Measurements from ENCODE around the gene AHCYL2. TPM values are rescaled to one million over a fixed set of nuclear protein-coding genes. Genes with fewer than 3 reads are reported as not detected.
A peak's percentile ranks its signal among the peaks of the same experiment; 100 is the strongest.
"Not testable (repeated sequence)": the region's sequence is repeated elsewhere in the genome, so short reads cannot be mapped to it uniquely, and the experiment has no call there.

AHCYL2 gene
- polyA plus RNA-seq, 2 donors: 3.8 to 5.5 TPM

DNA sequence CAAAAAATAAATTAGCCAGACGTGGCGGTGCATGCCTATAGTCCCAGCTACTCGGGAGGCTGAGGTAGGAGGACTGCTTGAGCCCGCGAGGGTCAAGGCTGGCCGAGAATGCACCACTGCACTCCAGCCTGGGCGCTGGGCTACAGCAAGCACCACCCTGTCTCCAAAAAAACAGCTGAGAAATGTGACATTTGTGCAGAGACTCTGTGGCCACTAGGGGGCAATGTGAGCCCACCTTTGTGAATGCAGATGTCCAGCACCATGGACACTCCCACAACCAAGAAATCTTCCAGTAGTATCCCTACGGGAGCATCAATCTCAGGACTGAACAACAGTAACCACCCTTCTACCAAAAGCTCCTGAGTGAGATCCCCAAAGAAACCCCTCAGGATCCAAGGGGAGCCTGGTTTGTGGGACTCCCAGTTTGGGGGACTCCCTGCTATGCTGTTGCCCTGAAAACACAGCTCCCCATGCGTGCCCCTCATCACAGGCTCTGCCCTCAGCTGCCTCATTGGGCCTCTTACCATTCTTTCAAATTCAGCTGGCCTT, 6.2 kb upstream of the AHCYL2 start:
- H3K9me3 ChIP-seq (ENCODE audit: control insufficient read depth in 2 of 2, insufficient read depth in 1 of 2, low read depth in 1 of 2, low read length in 1 of 2): no peaks in the 10 kb centered on the region
- H3K4me3 ChIP-seq (ENCODE audit: low read depth in 1 of 2, low read length in 2 of 2): no peak overlapping the region
- no peak overlapping the region for H3K27ac ChIP-seq (ENCODE audit: low read depth in 2 of 2, low read length in 1 of 2)
- WGBS, 2 donors: 14% methylated on average over 9 of the region's 9 CpGs
- H3K36me3 ChIP-seq (ENCODE audit: control insufficient read depth in 2 of 2, insufficient read depth in 2 of 2, low read length in 1 of 2): no peaks in the 10 kb centered on the region
- no peaks in the 10 kb centered on the region for H3K27me3 ChIP-seq (ENCODE audit: control insufficient read depth in 1 of 2, insufficient read depth in 2 of 2, low read length in 2 of 2)
- no peaks in the 10 kb centered on the region for H3K4me1 ChIP-seq (ENCODE audit: control insufficient read depth in 2 of 2, insufficient read depth in 2 of 2, low read length in 1 of 2)

DNA sequence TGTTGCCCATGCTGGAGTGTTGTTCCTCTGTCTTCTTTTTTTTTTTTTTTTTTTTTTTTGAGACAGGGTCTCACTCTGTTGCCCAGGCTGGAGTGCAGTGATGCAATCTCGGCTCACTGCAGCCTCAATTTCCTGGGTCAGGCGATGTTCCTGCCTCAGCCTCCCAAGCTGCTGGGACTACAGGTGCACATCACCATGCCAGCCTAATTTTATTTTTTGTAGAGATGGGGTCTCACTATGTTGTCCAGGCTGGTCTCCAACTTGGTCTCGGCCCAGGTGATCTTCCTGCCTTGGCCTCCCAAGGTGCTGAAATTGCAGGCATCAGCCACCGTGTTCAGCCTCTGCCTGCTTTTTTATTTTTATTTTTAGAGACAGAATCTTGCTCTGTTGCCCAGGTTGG, 5.7 kb upstream of the AHCYL2 start:
- H3K27ac ChIP-seq (ENCODE audit: low read depth in 2 of 2, low read length in 1 of 2); H3K36me3 ChIP-seq (ENCODE audit: control insufficient read depth in 2 of 2, insufficient read depth in 2 of 2, low read length in 1 of 2); H3K4me1 ChIP-seq (ENCODE audit: control insufficient read depth in 2 of 2, insufficient read depth in 2 of 2, low read length in 1 of 2); H3K4me3 ChIP-seq (ENCODE audit: low read depth in 1 of 2, low read length in 2 of 2); H3K9me3 ChIP-seq (ENCODE audit: control insufficient read depth in 2 of 2, insufficient read depth in 1 of 2, low read depth in 1 of 2, low read length in 1 of 2); H3K27me3 ChIP-seq (ENCODE audit: control insufficient read depth in 1 of 2, insufficient read depth in 2 of 2, low read length in 2 of 2): not testable (repeated sequence)
- 91 to 93% methylated on average over 4 of the region's 4 CpGs for WGBS, 2 donors

DNA sequence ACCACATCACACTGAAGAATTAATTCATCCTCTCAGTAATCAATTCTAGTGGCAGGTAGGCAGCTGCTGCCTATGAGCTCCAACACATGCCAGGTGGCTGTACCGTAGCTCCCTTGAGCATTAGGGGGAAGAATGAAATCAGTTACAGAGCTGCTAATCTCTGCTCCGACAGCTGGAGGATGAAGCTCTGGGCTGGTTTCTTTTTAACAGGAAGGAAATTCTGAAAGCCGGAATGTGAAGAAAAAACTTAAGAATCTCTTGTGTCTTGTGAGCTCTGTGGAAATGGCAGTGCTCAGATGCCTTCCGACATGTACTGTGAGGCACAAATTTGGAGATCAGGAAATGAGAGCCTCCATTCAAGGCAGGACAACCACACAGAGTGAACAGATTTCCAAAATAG, 2.8 kb upstream of the AHCYL2 start:
- Histone ChIP-seq H3K4me3 (ENCODE audit: low read depth in 1 of 2, low read length in 2 of 2) (no peak overlapping the region), H3K9me3 (ENCODE audit: control insufficient read depth in 2 of 2, insufficient read depth in 1 of 2, low read depth in 1 of 2, low read length in 1 of 2) (no peaks in the 10 kb centered on the region), H3K27me3 (ENCODE audit: control insufficient read depth in 1 of 2, insufficient read depth in 2 of 2, low read length in 2 of 2) (no peaks in the 10 kb centered on the region), H3K27ac (ENCODE audit: low read depth in 2 of 2, low read length in 1 of 2) (no peak overlapping the region), H3K36me3 (ENCODE audit: control insufficient read depth in 2 of 2, insufficient read depth in 2 of 2, low read length in 1 of 2) (no peaks in the 10 kb centered on the region), H3K4me1 (ENCODE audit: control insufficient read depth in 2 of 2, insufficient read depth in 2 of 2, low read length in 1 of 2) (no peaks in the 10 kb centered on the region)
- WGBS, 2 donors: 34 to 52% methylated on average over 4 of the region's 4 CpGs

DNA sequence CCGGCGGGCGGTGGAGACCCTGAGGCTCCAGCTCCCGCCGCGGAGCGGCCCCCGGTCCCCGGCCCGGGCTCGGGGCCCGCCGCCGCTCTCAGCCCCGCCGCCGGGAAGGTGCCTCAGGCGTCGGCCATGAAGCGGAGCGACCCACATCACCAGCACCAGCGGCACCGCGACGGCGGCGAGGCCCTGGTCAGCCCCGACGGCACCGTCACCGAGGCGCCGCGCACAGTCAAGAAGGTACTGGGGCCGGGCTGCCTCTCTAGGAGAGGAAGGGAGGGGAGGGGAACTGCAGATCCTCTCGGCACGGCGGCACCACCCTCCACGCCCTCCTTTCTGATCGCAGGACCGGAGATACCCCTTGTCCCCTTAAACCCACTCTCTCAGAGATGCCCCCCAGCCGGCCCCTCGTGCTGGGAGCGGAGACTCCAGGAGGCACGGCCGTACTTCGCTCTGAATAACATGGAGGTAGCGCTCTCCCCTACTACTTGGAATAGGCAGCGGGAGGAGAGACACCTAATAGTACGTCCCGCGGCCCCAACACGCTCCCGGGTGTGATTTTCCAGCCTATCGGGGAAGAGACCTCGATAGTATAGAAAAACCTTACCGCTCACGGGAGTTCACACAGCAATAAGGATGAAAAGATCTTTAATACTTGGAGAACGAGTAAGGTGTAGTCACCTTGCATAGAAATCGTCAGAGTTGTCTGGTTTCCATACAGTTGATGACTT, 538 bp downstream of the AHCYL2 start:
- no peaks in the 10 kb centered on the region for H3K27me3 ChIP-seq (ENCODE audit: control insufficient read depth in 1 of 2, insufficient read depth in 2 of 2, low read length in 2 of 2)

DNA sequence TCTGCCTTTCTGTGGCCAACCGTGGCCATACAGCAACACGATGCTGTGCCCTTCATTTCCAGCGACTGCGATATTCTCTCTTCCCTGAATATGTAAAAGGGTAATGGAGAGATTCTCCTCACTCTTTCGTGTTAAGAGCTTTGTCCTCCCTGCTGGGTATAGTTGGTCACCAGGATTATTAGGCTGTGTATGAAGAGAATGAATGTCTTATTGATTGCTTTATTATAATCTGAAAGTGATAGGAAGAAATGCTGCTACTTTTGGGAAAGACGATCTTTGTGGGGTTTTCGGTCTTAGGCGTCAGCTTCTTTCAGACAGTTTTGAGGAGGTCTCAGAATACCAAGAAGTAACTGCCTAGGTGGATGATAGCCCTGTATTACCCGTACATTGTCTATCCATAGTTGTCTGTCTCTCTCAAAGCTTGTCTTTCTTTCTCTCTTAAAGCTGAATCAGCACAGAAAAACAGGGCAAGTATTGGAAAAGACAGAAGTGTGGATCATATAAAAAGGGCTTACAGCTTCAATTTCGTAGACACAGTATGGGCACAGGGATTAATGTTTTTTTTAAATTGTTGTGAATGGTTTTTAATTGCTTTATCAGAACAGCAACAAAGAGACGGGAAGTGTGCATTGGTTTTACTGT, 1.2 kb downstream of the AHCYL2 start:
- H3K27ac ChIP-seq (ENCODE audit: low read depth in 2 of 2, low read length in 1 of 2): peak overlapping the region in 1 of 2 donors; percentile 92
- no peaks in the 10 kb centered on the region for H3K4me1 ChIP-seq (ENCODE audit: control insufficient read depth in 2 of 2, insufficient read depth in 2 of 2, low read length in 1 of 2)
- peak overlapping the region; percentile 86 to 88 for H3K4me3 ChIP-seq (ENCODE audit: low read depth in 1 of 2, low read length in 2 of 2)

More for the DNA sequence above, 538 bp downstream of the AHCYL2 start:
- peak overlapping the region; percentile 86 to 88 for H3K4me3 ChIP-seq (ENCODE audit: low read depth in 1 of 2, low read length in 2 of 2)
- no peaks in the 10 kb centered on the region for H3K9me3 ChIP-seq (ENCODE audit: control insufficient read depth in 2 of 2, insufficient read depth in 1 of 2, low read depth in 1 of 2, low read length in 1 of 2)
- H3K27ac ChIP-seq (ENCODE audit: low read depth in 2 of 2, low read length in 1 of 2): peak overlapping the region; percentile 84 to 92
- WGBS, 2 donors: 1% methylated on average over 45 to 60 of the region's 60 CpGs
- no peaks in the 10 kb centered on the region for H3K36me3 ChIP-seq (ENCODE audit: control insufficient read depth in 2 of 2, insufficient read depth in 2 of 2, low read length in 1 of 2)
- H3K4me1 ChIP-seq (ENCODE audit: control insufficient read depth in 2 of 2, insufficient read depth in 2 of 2, low read length in 1 of 2): no peaks in the 10 kb centered on the region

DNA sequence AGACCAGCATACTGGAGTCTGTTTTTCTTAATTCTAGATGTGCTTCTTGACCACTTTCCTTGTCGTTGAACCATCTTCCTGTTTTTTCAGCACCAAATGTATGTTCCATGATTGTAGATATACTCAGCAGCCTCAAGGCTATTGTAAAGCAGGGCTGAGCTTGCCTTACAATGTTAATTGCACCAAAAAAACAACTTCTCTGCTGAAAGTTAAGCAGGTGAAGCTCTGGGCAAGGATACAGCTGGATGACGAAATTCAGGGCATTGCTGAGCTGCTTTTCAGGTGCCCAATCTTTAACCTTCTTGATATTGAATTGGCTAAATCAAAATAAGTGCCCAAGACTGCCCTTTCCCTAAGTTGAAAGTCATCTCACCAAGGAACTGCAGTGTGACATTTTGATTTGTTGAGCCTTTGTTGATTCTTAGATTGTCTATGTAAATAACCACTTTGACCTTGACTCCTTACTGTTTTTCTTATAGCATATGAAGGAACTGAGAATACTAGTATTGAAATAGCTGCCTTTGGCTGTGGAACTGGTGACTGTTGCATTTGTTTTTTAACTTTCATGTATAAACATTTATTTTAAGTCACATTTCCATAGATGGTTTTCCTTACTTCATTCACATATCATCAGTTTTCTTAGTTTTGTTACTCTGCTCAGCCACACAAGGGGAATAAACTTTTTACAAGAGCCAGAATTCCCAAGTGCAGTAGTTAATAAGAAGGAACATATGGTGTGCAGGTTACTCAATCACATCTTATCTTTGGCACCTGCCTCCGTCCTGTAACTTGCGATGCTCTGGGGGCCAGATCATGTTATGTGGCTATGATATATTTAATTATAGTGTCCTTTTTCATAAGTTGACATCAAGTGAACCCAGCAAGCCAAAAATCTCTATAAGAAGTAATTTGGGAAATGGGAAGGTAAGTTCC, 3.1 kb downstream of the AHCYL2 start:
- Histone ChIP-seq H3K36me3 (ENCODE audit: control insufficient read depth in 2 of 2, insufficient read depth in 2 of 2, low read length in 1 of 2) (no peaks in the 10 kb centered on the region), H3K4me1 (ENCODE audit: control insufficient read depth in 2 of 2, insufficient read depth in 2 of 2, low read length in 1 of 2) (no peaks in the 10 kb centered on the region), H3K27me3 (ENCODE audit: control insufficient read depth in 1 of 2, insufficient read depth in 2 of 2, low read length in 2 of 2) (no peaks in the 10 kb centered on the region), H3K4me3 (ENCODE audit: low read depth in 1 of 2, low read length in 2 of 2) (no peak overlapping the region), H3K9me3 (ENCODE audit: control insufficient read depth in 2 of 2, insufficient read depth in 1 of 2, low read depth in 1 of 2, low read length in 1 of 2) (no peaks in the 10 kb centered on the region), H3K27ac (ENCODE audit: low read depth in 2 of 2, low read length in 1 of 2) (no peak overlapping the region)
- WGBS, 2 donors: 56 to 68% methylated on average over 4 of the region's 4 CpGs

More for the DNA sequence above, 1.2 kb downstream of the AHCYL2 start:
- Histone ChIP-seq H3K9me3 (ENCODE audit: control insufficient read depth in 2 of 2, insufficient read depth in 1 of 2, low read depth in 1 of 2, low read length in 1 of 2) (no peaks in the 10 kb centered on the region), H3K27me3 (ENCODE audit: control insufficient read depth in 1 of 2, insufficient read depth in 2 of 2, low read length in 2 of 2) (no peaks in the 10 kb centered on the region), H3K36me3 (ENCODE audit: control insufficient read depth in 2 of 2, insufficient read depth in 2 of 2, low read length in 1 of 2) (no peaks in the 10 kb centered on the region)
- 16 to 19% methylated on average over 11 of the region's 11 CpGs for WGBS, 2 donors

DNA sequence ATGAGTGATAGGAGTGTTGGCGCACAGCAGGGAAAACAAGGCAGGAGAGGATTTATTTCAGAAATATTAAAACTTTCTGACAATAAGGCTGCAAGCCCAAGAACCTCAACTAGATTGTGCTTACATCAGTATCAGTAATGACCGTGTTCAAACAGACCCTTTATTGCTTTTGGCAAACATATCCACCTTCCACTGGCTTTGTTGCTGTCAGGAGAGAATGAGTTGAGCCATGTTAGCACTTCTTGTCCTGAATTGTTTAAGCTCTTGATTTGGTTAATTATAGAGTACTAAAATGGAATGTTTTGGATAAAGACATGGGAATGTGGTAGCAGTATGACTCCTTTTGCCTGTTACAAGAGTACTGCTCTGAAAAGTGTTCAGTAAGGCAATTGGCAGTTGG, 3.8 kb downstream of the AHCYL2 start:
- WGBS, 2 donors: 60 to 73% methylated on average over 2 of the region's 2 CpGs
- Histone ChIP-seq H3K9me3 (ENCODE audit: control insufficient read depth in 2 of 2, insufficient read depth in 1 of 2, low read depth in 1 of 2, low read length in 1 of 2) (no peaks in the 10 kb centered on the region), H3K27me3 (ENCODE audit: control insufficient read depth in 1 of 2, insufficient read depth in 2 of 2, low read length in 2 of 2) (no peaks in the 10 kb centered on the region), H3K36me3 (ENCODE audit: control insufficient read depth in 2 of 2, insufficient read depth in 2 of 2, low read length in 1 of 2) (no peaks in the 10 kb centered on the region), H3K27ac (ENCODE audit: low read depth in 2 of 2, low read length in 1 of 2) (no peak overlapping the region), H3K4me3 (ENCODE audit: low read depth in 1 of 2, low read length in 2 of 2) (no peak overlapping the region), H3K4me1 (ENCODE audit: control insufficient read depth in 2 of 2, insufficient read depth in 2 of 2, low read length in 1 of 2) (no peaks in the 10 kb centered on the region)

DNA sequence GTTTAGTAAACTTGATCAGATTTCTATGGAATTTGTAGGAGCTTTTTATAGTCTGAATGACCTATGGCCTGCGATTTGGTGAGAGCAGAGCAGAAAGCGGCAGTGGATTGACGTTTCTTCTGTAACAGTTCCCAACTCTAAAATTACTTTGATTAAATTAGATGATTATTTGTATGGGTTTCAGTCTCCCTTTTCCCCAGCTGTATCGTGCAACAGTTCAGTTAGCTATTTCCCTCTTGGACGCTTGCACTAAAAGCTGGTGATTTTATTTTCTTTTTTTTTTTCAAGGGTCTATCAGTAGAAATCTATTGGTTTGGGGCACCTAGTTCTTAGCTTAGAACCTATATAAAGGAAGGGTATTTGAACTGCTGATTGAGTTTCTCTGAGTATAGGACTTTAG, 6.8 kb downstream of the AHCYL2 start:
- H3K27me3 ChIP-seq (ENCODE audit: control insufficient read depth in 1 of 2, insufficient read depth in 2 of 2, low read length in 2 of 2): no peaks in the 10 kb centered on the region
- H3K4me1 ChIP-seq (ENCODE audit: control insufficient read depth in 2 of 2, insufficient read depth in 2 of 2, low read length in 1 of 2): no peaks in the 10 kb centered on the region
- H3K9me3 ChIP-seq (ENCODE audit: control insufficient read depth in 2 of 2, insufficient read depth in 1 of 2, low read depth in 1 of 2, low read length in 1 of 2): no peaks in the 10 kb centered on the region
- H3K4me3 ChIP-seq (ENCODE audit: low read depth in 1 of 2, low read length in 2 of 2): no peak overlapping the region
- WGBS, 2 donors: 62 to 79% methylated on average over 5 of the region's 5 CpGs
- H3K36me3 ChIP-seq (ENCODE audit: control insufficient read depth in 2 of 2, insufficient read depth in 2 of 2, low read length in 1 of 2): no peaks in the 10 kb centered on the region
- H3K27ac ChIP-seq (ENCODE audit: low read depth in 2 of 2, low read length in 1 of 2): no peak overlapping the region

DNA sequence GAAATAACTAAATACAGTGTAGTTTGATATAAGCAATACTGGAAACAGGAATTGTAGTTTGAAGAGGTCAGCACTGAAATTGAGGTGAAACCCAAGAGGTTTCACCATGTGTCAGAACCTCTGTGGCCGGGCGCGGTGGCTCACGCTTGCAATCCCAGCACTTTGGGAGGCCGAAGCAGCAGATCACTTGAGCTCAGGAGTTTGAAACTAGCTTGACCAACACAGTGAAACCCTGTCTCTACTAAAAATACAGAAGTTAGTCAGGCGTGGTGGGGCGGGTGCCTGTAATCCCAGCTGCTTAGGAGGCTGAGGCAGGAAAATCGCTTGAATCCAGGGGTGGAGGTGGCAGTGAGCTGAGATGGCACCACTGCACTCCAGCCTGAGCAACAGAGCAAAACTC, 13.7 kb downstream of the AHCYL2 start:
- no peak overlapping the region for H3K4me3 ChIP-seq (ENCODE audit: low read depth in 1 of 2, low read length in 2 of 2)
- no peak overlapping the region for H3K27ac ChIP-seq (ENCODE audit: low read depth in 2 of 2, low read length in 1 of 2)
- 84 to 87% methylated on average over 8 of the region's 8 CpGs for WGBS, 2 donors
- H3K36me3 ChIP-seq (ENCODE audit: control insufficient read depth in 2 of 2, insufficient read depth in 2 of 2, low read length in 1 of 2): no peaks in the 10 kb centered on the region
- H3K9me3 ChIP-seq (ENCODE audit: control insufficient read depth in 2 of 2, insufficient read depth in 1 of 2, low read depth in 1 of 2, low read length in 1 of 2): no peaks in the 10 kb centered on the region
- H3K4me1 ChIP-seq (ENCODE audit: control insufficient read depth in 2 of 2, insufficient read depth in 2 of 2, low read length in 1 of 2): no peaks in the 10 kb centered on the region
- no peaks in the 10 kb centered on the region for H3K27me3 ChIP-seq (ENCODE audit: control insufficient read depth in 1 of 2, insufficient read depth in 2 of 2, low read length in 2 of 2)

All from esophagus (tissue), 2 donors.